HepG2 (cell line): Measurements from ENCODE around the gene NSD2. TPM values are rescaled to one million over a fixed set of nuclear protein-coding genes. Genes with fewer than 3 reads are reported as not detected.

Experiments used
- ATAC-seq: fragments of 200-7000 bp; cut with Tn5 transposase; 3 replicates; pipeline ENCODE4 v1.9.1; 2020; ENCODE audit warnings: mild to moderate bottlenecking, moderate library complexity
- BruUV-seq: library from RNA; stranded (reverse); fragments of 400-500 nt; replicated peaks from 2 replicates; lab custom pipeline; 2021; lab: Mats Ljungman, UMichigan
- CTCF ChIA-PET: fragments of 300-600 bp; formaldehyde crosslinking; extraction: SDS; loops from one replicate; lab custom pipeline; 2021; ENCODE audit warnings: low total read pairs, inconsistent platforms, low intra/inter-chr PET ratio; lab: Yijun Ruan, JAX
- POLR2A ChIA-PET: fragments of 350-600 bp; sonication (Branson Sonifier 250); formaldehyde crosslinking; loops from one replicate; lab custom pipeline; 2020; ENCODE audit warnings: antibody characterized with exemption, inconsistent platforms; lab: Yijun Ruan, JAX
- DNase-seq: peaks from one replicate; pipeline ENCODE4 v3.0.0-alpha.2; 2015; ENCODE audit warnings: low spot score
- FAIRE-seq: peaks from 3 replicates; lab custom pipeline; 2011; peaks lifted over from hg19 to GRCh38; lab: Jason Lieb, UNC
- H2AFZ ChIP-seq: one replicate; pipeline ENCODE4 v1.6.1; 2011; ENCODE audit warnings: low read length, inconsistent platforms
- H3K27ac ChIP-seq: fragments of 300-600 bp; 3 replicates; pipeline ENCODE4 v1.8.0; 2011; ENCODE audit warnings: mixed run types, mild to moderate bottlenecking, mixed read lengths, low read length, inconsistent platforms; ENCODE audit not compliant: insufficient read depth; ENCODE audit errors: extremely low read length
- H3K27me3 ChIP-seq, 2 experiments: fragments of 200-600 bp in 1 of 2; 2 replicates in 1 of 2; 3 replicates in 1 of 2; pipeline versions ENCODE4 v1.6.0 to v1.8.0; 2011; ENCODE audit warnings: low read length in 2 of 2, mild to moderate bottlenecking in 2 of 2, moderate library complexity in 2 of 2, inconsistent platforms in 1 of 2; ENCODE audit not compliant: insufficient read depth in 2 of 2, control insufficient read depth in 1 of 2
- H3K36me3 ChIP-seq, 2 experiments: fragments of 200-600 bp in 1 of 2; replicated peaks in 1 of 2; 2 replicates in 1 of 2; 3 replicates in 1 of 2; pipeline versions ENCODE4 v1.5.1 to v1.8.0; 2011; ENCODE audit warnings: low read length in 2 of 2, inconsistent platforms in 1 of 2; ENCODE audit not compliant: insufficient read depth in 2 of 2, control insufficient read depth in 1 of 2
- H3K4me1 ChIP-seq: 2 replicates; pipeline ENCODE4 v1.5.1; 2012; ENCODE audit warnings: low read length, inconsistent platforms; ENCODE audit not compliant: insufficient read depth
- H3K4me2 ChIP-seq: 2 replicates; pipeline ENCODE4 v1.6.0; 2011; ENCODE audit warnings: low read depth, low read length, inconsistent platforms
- H3K4me3 ChIP-seq, 3 experiments: fragments of 200-600 bp in 1 of 3; sonication (generic), shearing (Covaris generic) in 1 of 3; replicated peaks in 1 of 3; 2 replicates each; pipeline ENCODE4 v1.5.1; 2011 to 2016; ENCODE audit warnings: low read length in 3 of 3, inconsistent platforms in 2 of 3, low read depth in 2 of 3, mild to moderate bottlenecking in 2 of 3, control low read depth in 1 of 3, mixed read lengths in 1 of 3; ENCODE audit not compliant: insufficient read depth in 1 of 3
- H3K79me2 ChIP-seq: one replicate; pipeline ENCODE4 v1.6.1; 2011; ENCODE audit warnings: low read length, inconsistent platforms; ENCODE audit not compliant: insufficient read depth
- H3K9ac ChIP-seq: 2 replicates; pipeline ENCODE4 v1.6.0; 2011; ENCODE audit warnings: mild to moderate bottlenecking, low read depth, low read length, inconsistent platforms; ENCODE audit not compliant: insufficient read depth
- H3K9me3 ChIP-seq: 2 replicates; pipeline ENCODE4 v1.5.1; 2012; ENCODE audit warnings: mild to moderate bottlenecking, low read length
- H4K20me1 ChIP-seq: 2 replicates; pipeline ENCODE4 v1.6.0; 2011; ENCODE audit warnings: inconsistent platforms, mild to moderate bottlenecking, low read length, moderate library complexity; ENCODE audit not compliant: insufficient read depth
- ATF7-NPFF ChIP-seq: sonication (generic); formaldehyde crosslinking; IDR thresholded peaks from 2 replicates; pipeline ENCODE4 v1.8.1; 2023; ENCODE audit warnings: mild to moderate bottlenecking, low read depth, missing genetic modification reagents, moderate library complexity
- CBX2 ChIP-seq, 2 experiments: fragments of 200-600 bp in 1 of 2; sonication (generic); formaldehyde crosslinking in 1 of 2; IDR thresholded peaks; 2 replicates each; pipeline versions ENCODE4 v1.7.0 to v1.8.1; 2018 to 2022; ENCODE audit warnings: low read depth in 2 of 2, low read length in 1 of 2, mild to moderate bottlenecking in 1 of 2, missing genetic modification reagents in 1 of 2
- NCOA2 ChIP-seq: sonication (generic); formaldehyde crosslinking; IDR thresholded peaks from 2 replicates; pipeline ENCODE4 v1.8.0; 2022; ENCODE audit warnings: inconsistent platforms
- SNAPC2 ChIP-seq: sonication (generic); formaldehyde crosslinking; IDR thresholded peaks from 2 replicates; pipeline ENCODE4 v1.8.1; 2022; ENCODE audit warnings: mild to moderate bottlenecking, missing genetic modification reagents
- TCF7L2 ChIP-seq: IDR thresholded peaks from 2 replicates; pipeline ENCODE4 v1.6.1; 2011; ENCODE audit warnings: mild to moderate bottlenecking, low read depth, low read length, moderate library complexity
- in situ Hi-C: cut with HindIII; loops from 2 replicates; pipeline ENCODE4 v1.10.0; 2017; ENCODE audit warnings: low pct_unique_long_range_greater_than_20kb; ENCODE audit not compliant: extremely low pct_ligation_motif_present
- intact Hi-C: fragments of 100-400 bp; cut with micrococcal nuclease; formaldehyde crosslinking; loops from one replicate; pipeline ENCODE4 v1.10.0; 2022; ENCODE audit not compliant: unreplicated experiment
- polyA plus RNA-seq, 8 experiments: library from polyadenylated mRNA; depleted of rRNA in 3 of 8; stranded (reverse) in 7 of 8; unstranded in 1 of 8; fragments of >200 nt; fragmentation: Illumina TruSeq in 4 of 8; extraction: Trizol in 4 of 8; gene quantifications; 2 replicates each; pipeline versions ENCODE4 v1.2.1 to v1.2.3, GENCODE V29; 2011 to 2016; ENCODE audit warnings: low read depth in 4 of 8, missing spikeins in 1 of 8, mixed read lengths in 1 of 8; ENCODE audit not compliant: insufficient read depth in 1 of 8
- total RNA-seq, 5 experiments: library from RNA; depleted of rRNA; stranded (reverse); fragments of >200 nt; fragmentation: Illumina TruSeq; extraction: Trizol; gene quantifications; 2 replicates each; pipeline ENCODE4 v1.2.3, GENCODE V29; 2016; ENCODE audit warnings: low read depth in 1 of 5
- TF ChIP-seq, protein P1 (sequence below), 2 experiments: sonication (generic) in 1 of 2; formaldehyde crosslinking in 1 of 2; IDR thresholded peaks; 2 replicates each; pipeline versions ENCODE4 v1.4.0 to v1.6.1; 2016 to 2020; ENCODE audit warnings: borderline replicate concordance in 1 of 2, low read depth in 1 of 2, mild to moderate bottlenecking in 1 of 2, missing genetic modification reagents in 1 of 2
- TF ChIP-seq, protein P2 (sequence below): sonication (generic); formaldehyde crosslinking; IDR thresholded peaks from 2 replicates; pipeline ENCODE4 v1.5.0; 2020; ENCODE audit warnings: missing genetic modification reagents
- TF ChIP-seq, protein P3 (sequence below): sonication (generic); formaldehyde crosslinking; IDR thresholded peaks from 2 replicates; pipeline ENCODE4 v1.4.0; 2020; ENCODE audit warnings: missing genetic modification reagents

Gene NSD2
- total and polyA plus RNA-seq, 2 of the 13 experiments (the other 11 are each of a cell fraction or from before 2014, with no cell fraction given) = 22.0 to 65.9 TPM

DNA sequence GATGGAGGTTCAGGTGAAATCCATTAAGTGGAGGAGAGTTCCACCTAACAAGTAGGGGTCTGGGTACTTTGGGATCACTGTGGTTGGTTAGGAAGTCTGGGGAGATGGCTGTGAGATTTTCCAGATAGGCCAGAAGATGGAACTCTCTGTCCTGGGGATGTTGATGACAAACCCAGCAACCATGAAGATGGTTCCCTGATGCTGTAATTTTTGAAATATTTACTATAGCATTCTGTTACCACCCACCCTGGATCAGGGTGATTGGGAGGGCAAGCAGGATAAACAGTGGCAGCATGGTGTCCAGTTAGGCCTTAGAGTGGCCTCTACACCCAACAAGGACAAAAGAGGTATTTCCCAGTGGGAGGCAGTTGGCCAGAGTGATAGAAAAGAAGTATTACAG, 153.5 kb downstream of the NSD2 start:
- Histone ChIP-seq H3K27me3 (peaks cover 0 to 4% of the 10 kb centered on the region in 2 experiments; a peak in 3 of 5 replicates), H3K9me3 (no peaks in the 10 kb centered on the region; the same call in 1 of the 2 replicates), H2AFZ (no peak overlapping the region), H3K4me1 (peaks cover 13% of the 10 kb centered on the region; the same call in 1 of the 2 replicates), H3K27ac (no peak overlapping the region), H3K4me2 (no peak overlapping the region), H3K9ac (no peak overlapping the region), H4K20me1 (no peaks in the 10 kb centered on the region), H3K36me3 (no peaks in the 10 kb centered on the region), H3K4me3 (no peak overlapping the region), H3K79me2 (no peaks in the 10 kb centered on the region)
- BruUV-seq = no TSS peak
- ATAC-seq (no peak), DNase-seq (no peak), FAIRE-seq (no peak)
- in situ Hi-C loops = loop anchor here (25.0 kb wide), 1 partner anchor 163 kb away; no protein-coding TSS in a partner anchor
- ChIA-PET CTCF (no interaction called here), POLR2A (no interaction called here)
- intact Hi-C loops = no loop called here
- TF ChIP-seq, protein P1, sequence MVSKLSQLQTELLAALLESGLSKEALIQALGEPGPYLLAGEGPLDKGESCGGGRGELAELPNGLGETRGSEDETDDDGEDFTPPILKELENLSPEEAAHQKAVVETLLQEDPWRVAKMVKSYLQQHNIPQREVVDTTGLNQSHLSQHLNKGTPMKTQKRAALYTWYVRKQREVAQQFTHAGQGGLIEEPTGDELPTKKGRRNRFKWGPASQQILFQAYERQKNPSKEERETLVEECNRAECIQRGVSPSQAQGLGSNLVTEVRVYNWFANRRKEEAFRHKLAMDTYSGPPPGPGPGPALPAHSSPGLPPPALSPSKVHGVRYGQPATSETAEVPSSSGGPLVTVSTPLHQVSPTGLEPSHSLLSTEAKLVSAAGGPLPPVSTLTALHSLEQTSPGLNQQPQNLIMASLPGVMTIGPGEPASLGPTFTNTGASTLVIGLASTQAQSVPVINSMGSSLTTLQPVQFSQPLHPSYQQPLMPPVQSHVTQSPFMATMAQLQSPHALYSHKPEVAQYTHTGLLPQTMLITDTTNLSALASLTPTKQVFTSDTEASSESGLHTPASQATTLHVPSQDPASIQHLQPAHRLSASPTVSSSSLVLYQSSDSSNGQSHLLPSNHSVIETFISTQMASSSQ (IDR thresholded peaks at IDR 0.05; ENCODE audit: low read depth) = no peak
- TF ChIP-seq, protein P1 (CRISPR knock-in tag; IDR thresholded peaks at IDR 0.05; ENCODE audit: borderline replicate concordance) = no peak
- no peak for TF ChIP-seq TCF7L2
- no peak for TF ChIP-seq ATF7-NPFF (CRISPR knock-in tag)
- TF ChIP-seq, protein P2, sequence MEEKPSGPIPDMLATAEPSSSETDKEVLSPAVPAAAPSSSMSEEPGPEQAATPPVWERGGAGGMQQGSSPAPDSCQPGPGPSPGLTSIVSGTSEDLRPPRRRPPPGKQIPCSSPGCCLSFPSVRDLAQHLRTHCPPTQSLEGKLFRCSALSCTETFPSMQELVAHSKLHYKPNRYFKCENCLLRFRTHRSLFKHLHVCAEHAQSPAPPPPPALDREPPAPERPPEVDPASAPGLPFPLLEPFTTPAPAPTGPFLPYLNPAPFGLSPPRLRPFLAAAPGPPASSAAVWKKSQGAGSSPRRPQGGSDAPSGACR (CRISPR knock-in tag) = no peak
- TF ChIP-seq, protein P3, sequence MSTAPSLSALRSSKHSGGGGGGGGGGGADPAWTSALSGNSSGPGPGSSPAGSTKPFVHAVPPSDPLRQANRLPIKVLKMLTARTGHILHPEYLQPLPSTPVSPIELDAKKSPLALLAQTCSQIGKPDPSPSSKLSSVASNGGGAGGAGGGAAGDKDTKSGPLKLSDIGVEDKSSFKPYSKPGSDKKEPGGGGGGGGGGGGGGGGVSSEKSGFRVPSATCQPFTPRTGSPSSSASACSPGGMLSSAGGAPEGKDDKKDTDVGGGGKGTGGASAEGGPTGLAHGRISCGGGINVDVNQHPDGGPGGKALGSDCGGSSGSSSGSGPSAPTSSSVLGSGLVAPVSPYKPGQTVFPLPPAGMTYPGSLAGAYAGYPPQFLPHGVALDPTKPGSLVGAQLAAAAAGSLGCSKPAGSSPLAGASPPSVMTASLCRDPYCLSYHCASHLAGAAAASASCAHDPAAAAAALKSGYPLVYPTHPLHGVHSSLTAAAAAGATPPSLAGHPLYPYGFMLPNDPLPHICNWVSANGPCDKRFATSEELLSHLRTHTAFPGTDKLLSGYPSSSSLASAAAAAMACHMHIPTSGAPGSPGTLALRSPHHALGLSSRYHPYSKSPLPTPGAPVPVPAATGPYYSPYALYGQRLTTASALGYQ (CRISPR knock-in tag) = no peak
- no peak for TF ChIP-seq NCOA2 (CRISPR knock-in tag)
- TF ChIP-seq CBX2 (IDR thresholded peaks at IDR 0.05; ENCODE audit: low read depth, low read length) = no peak
- TF ChIP-seq CBX2 (CRISPR knock-in tag; IDR thresholded peaks at IDR 0.05; ENCODE audit: low read depth) = no peak
- no peak for TF ChIP-seq SNAPC2
